Subcutaneous abdominal adipose tissue (tissue), 5 donors: Measurements from ENCODE around the gene SPA17.

Experiments used
- H3K27ac ChIP-seq: one replicate; pipeline ENCODE4 v1.7.0; 2013; ENCODE audit warnings: low read depth, mild to moderate bottlenecking, inconsistent platforms, low read length, moderate library complexity
- H3K27me3 ChIP-seq, 5 donors: one replicate each; pipeline ENCODE4 v1.7.0; 2013; ENCODE audit warnings: low read length in 5 of 5, inconsistent platforms in 1 of 5; ENCODE audit not compliant: control insufficient read depth in 5 of 5, insufficient read depth in 4 of 5
- H3K36me3 ChIP-seq, 5 donors: one replicate each; pipeline ENCODE4 v1.7.0; 2013; ENCODE audit warnings: low read length in 5 of 5; ENCODE audit not compliant: control insufficient read depth in 5 of 5, insufficient read depth in 5 of 5
- H3K4me1 ChIP-seq, 5 donors: one replicate each; pipeline ENCODE4 v1.7.0; 2013; ENCODE audit warnings: low read length in 5 of 5, mild to moderate bottlenecking in 3 of 5, moderate library complexity in 1 of 5; ENCODE audit not compliant: control insufficient read depth in 5 of 5, insufficient read depth in 5 of 5
- H3K4me3 ChIP-seq, 5 donors: one replicate each; pipeline ENCODE4 v1.7.0; 2013; ENCODE audit warnings: low read length in 5 of 5, low read depth in 1 of 5
- H3K9ac ChIP-seq, 5 donors: one replicate each; pipeline ENCODE4 v1.7.0; 2013; ENCODE audit warnings: low read length in 5 of 5, mild to moderate bottlenecking in 4 of 5, moderate library complexity in 3 of 5
- H3K9me3 ChIP-seq, 5 donors: one replicate each; pipeline ENCODE4 v1.7.0; 2013; ENCODE audit warnings: low read length in 5 of 5; ENCODE audit not compliant: control insufficient read depth in 5 of 5
- donor health status: healthy.
- donor health status: healthy.
- donor health status: healthy.
- donor health status: healthy.
- donor health status: healthy.

SPA17 gene

GRCh38 chr11:124717786-124718651 is 44.3 kb downstream of the SPA17 start:
- no peaks in the 10 kb centered on the region for H3K36me3 ChIP-seq
- H3K27me3 ChIP-seq: peaks cover 25 to 54% (median 37%) of the 10 kb centered on the region in 5 donors
- no peaks in the 10 kb centered on the region for H3K9me3 ChIP-seq
- H3K9ac ChIP-seq: peak overlapping the region in 3 of 5 donors; percentile 6 to 54 (median 31)
- no peak overlapping the region for H3K27ac ChIP-seq
- peaks cover 2 to 17% (median 16%) of the 10 kb centered on the region in 5 donors for H3K4me1 ChIP-seq
- peak overlapping the region; percentile 22 to 62 (median 59) for H3K4me3 ChIP-seq

DNA sequence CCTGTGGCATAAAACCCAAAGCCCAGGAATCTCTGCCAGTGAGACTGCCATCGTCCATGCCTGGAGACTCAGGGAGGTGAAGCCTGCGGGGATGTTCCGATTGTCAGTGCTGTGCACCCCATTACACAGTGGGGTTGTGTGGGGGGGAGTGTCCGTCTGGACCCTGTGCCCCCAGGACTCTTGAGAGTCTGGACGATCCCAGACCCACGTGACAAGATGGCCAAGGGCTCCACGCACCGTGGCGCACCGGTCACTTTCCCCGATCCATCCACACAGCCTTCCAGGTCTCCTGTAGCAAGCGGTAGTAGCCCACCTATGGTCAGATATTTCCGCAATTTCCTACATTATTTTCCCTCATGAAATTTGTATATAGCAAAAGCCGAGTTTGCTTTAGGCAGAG is 45.1 kb downstream of the SPA17 start:
- H3K36me3 ChIP-seq: no peaks in the 10 kb centered on the region
- no peak overlapping the region for H3K9ac ChIP-seq
- H3K27ac ChIP-seq: no peak overlapping the region
- peaks cover 27 to 60% (median 44%) of the 10 kb centered on the region in 5 donors for H3K27me3 ChIP-seq
- H3K4me1 ChIP-seq: peaks cover 2 to 17% (median 16%) of the 10 kb centered on the region in 5 donors
- H3K4me3 ChIP-seq: no peak overlapping the region
- H3K9me3 ChIP-seq: no peaks in the 10 kb centered on the region

DNA sequence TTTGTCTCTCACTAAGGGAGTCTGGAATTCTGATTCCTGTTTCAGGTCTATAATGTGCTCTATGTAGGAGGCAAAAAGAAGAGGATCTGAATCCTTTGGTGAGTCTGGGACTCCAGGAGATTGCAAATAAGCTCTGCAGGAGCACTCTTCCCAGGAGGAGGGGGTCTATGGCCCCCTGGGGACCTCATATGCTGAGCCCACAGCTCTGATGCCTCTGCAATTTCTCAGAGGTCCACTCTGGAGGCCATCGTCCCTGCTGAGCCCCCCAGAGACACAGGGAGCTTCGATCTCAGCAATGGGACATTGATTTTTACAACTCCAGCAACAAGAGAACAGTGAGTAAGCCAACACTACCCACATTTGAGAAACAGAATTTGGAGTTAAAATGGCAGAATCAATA is 45.8 kb downstream of the SPA17 start:
- Histone ChIP-seq H3K36me3 (no peaks in the 10 kb centered on the region), H3K9ac (no peak overlapping the region), H3K4me1 (peaks cover 2 to 17% (median 16%) of the 10 kb centered on the region in 5 donors), H3K27me3 (peaks cover 27 to 64% (median 47%) of the 10 kb centered on the region in 5 donors), H3K27ac (no peak overlapping the region), H3K9me3 (no peaks in the 10 kb centered on the region), H3K4me3 (no peak overlapping the region)

GRCh38 chr11:124722176-124722575 is 48.5 kb downstream of the SPA17 start:
- no peaks in the 10 kb centered on the region for H3K36me3 ChIP-seq
- H3K4me3 ChIP-seq: no peak overlapping the region
- no peak overlapping the region for H3K27ac ChIP-seq

GRCh38 chr11:124724979-124725718 is 51.4 kb downstream of the SPA17 start:
- Histone ChIP-seq H3K4me1 (peaks cover 0 to 15% (median 12%) of the 10 kb centered on the region in 5 donors), H3K36me3 (no peaks in the 10 kb centered on the region), H3K4me3 (no peak overlapping the region), H3K27ac (no peak overlapping the region), H3K9me3 (no peaks in the 10 kb centered on the region), H3K27me3 (peaks cover 3 to 44% (median 21%) of the 10 kb centered on the region in 5 donors), H3K9ac (no peak overlapping the region)

More at GRCh38 chr11:124722176-124722575, 48.5 kb downstream of the SPA17 start:
- Histone ChIP-seq H3K9me3 (no peaks in the 10 kb centered on the region), H3K4me1 (peaks cover 3 to 32% (median 28%) of the 10 kb centered on the region in 5 donors), H3K27me3 (peaks cover 21 to 72% (median 43%) of the 10 kb centered on the region in 5 donors), H3K9ac (no peak overlapping the region)

DNA sequence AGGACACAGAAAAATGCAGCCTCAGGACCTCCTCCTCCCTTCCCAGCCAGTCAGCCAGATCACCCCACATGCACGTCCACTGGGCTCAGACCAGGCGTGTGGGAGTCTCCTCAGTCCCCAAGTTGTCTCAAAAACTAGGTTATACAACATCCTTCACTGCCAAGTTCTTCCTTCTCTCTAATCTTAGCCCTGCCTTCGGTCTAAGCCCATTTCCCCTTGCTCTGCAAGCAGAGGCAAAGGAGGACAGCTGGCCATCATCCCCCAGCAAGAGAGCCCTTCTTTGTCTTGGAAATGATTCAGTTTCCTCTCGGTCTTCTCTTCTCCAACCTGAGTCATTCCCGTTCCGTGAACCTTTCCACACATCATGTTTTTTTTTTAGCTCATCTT is 52.0 kb downstream of the SPA17 start:
- Histone ChIP-seq H3K4me3 (no peak overlapping the region), H3K27ac (no peak overlapping the region), H3K27me3 (peaks cover 3 to 40% (median 19%) of the 10 kb centered on the region in 5 donors), H3K36me3 (no peaks in the 10 kb centered on the region), H3K9ac (no peak overlapping the region), H3K9me3 (no peaks in the 10 kb centered on the region), H3K4me1 (peaks cover 0 to 15% (median 12%) of the 10 kb centered on the region in 5 donors)

DNA sequence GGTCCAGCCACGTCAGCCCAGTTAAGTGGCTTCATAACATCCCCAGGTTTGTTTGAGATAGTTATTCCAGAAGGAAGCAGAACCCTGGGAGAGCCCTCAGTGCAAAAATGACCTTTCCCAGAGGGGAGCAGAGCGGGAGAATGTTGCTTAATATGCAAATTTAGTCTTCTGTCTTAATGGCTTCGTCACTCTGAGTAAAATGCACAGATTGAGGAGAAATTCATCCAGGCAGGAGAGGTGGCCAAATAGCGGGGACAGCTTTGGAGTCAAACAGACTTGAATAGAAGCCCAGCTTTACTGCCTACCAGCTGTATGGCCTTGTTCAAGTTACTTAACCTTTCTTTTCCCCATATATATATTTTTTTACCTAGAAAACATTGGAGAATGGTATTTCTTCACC is 53.8 kb downstream of the SPA17 start:
- H3K4me3 ChIP-seq: no peak overlapping the region
- H3K9me3 ChIP-seq: no peaks in the 10 kb centered on the region
- H3K36me3 ChIP-seq: no peaks in the 10 kb centered on the region
- no peak overlapping the region for H3K9ac ChIP-seq
- H3K27ac ChIP-seq: no peak overlapping the region
- peaks cover 3 to 25% (median 13%) of the 10 kb centered on the region in 5 donors for H3K27me3 ChIP-seq
- H3K4me1 ChIP-seq: peaks cover 0 to 15% (median 12%) of the 10 kb centered on the region in 5 donors

DNA sequence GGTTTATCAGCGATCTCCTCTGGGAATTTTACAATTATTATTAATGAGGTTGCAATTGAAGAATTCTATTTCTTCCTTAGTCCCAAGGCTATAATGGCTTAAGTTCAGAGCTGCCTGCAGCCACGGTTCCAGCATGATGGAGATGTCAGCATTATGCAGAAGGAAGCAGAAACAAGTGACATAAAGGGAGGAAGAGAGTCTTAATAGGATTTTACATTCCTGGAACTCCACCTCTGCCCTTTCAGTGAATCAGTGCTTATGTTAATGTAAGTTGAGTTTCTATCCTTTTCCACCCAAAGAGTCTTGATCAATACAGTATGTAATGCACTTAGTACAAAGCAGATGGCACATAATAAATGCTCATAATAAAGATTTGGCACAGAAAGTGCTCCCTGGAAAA is 54.4 kb downstream of the SPA17 start:
- Histone ChIP-seq H3K36me3 (no peaks in the 10 kb centered on the region), H3K27me3 (peaks cover 3 to 19% (median 11%) of the 10 kb centered on the region in 5 donors), H3K9me3 (no peaks in the 10 kb centered on the region), H3K4me1 (peaks cover 0 to 15% (median 12%) of the 10 kb centered on the region in 5 donors), H3K4me3 (no peak overlapping the region), H3K9ac (no peak overlapping the region), H3K27ac (no peak overlapping the region)

- no peak overlapping the region for H3K9ac ChIP-seq
- peaks cover 0 to 8% (median 3%) of the 10 kb centered on the region in 5 donors for H3K27me3 ChIP-seq
- peaks cover 0 to 15% (median 12%) of the 10 kb centered on the region in 5 donors for H3K4me1 ChIP-seq
- H3K36me3 ChIP-seq: no peaks in the 10 kb centered on the region
- H3K9me3 ChIP-seq: no peaks in the 10 kb centered on the region
- H3K27ac ChIP-seq: no peak overlapping the region
- no peak overlapping the region for H3K4me3 ChIP-seq
Observed at GRCh38 chr11:124729571-124729970, 55.9 kb downstream of the SPA17 start.

DNA sequence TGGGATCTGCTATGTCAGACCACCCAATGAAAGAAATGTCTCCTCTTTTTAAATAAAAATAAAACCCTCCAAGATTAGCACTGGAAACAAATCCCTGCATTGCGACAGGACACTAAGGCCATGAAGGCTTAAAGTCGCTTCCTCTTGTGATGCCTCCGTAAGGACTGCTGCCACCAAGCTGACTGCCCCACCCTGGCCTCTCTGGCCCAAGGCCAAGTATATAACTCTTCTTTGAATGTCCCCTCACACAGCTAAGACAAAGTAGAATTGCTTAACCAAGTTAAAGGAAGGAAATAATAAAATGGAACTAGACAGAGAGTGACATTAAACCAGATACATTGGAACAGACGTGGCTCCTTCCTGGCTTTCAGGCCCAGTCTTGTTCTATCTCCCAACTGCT is 58.5 kb downstream of the SPA17 start:
- Histone ChIP-seq H3K36me3 (no peaks in the 10 kb centered on the region), H3K4me3 (no peak overlapping the region), H3K27me3 (no peaks in the 10 kb centered on the region), H3K4me1 (peaks cover 0 to 2% (median 0%) of the 10 kb centered on the region in 5 donors), H3K9me3 (no peaks in the 10 kb centered on the region), H3K27ac (no peak overlapping the region), H3K9ac (no peak overlapping the region)
